Measurements from ENCODE around the gene RASD1.

Gene RASD1

DNA sequence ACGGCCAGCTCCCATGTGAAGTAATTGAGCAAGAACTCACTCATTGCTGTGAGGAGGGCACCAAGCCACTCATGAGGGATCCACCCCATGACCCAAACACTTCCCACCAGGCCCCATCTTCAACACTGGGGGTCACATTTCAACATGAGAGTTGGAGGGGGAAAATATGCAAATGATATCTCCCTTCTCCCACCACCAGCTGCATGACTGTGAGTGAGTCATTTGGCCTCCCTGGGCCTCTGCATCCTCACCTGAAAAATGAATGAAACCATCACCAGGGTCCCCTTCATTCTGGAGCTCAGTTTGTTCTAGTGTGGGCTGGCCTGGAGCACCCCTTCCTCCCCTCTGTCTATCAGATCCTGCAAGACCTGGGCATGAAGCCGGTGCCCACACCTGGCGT, 26.2 kb downstream of the RASD1 start:
- DNase-seq (ENCODE audit: low read depth in 1 of 2, low spot score in 1 of 2) = no peak

DNA sequence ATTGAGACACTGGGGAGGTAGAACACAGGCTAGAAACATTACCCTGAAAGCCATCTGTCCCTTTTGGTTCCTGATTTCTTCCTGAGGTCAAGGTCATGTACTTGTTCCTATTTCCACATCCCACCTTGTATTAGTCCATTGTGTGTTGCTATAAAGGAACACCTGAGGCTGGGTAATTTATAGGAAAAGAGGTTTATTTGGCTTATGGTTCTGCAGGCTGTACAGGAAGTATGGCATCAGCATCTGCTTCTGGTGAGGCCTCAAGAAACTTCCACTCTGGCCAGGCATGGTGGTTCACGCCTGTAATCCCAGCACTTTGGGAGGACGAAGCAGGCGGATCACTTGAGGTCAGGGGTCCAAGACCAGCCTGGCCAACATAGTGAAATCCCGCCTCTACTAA, 26.8 kb downstream of the RASD1 start:
- no peak overlapping the region for H3K4me3 ChIP-seq (replicated peaks; ENCODE audit: insufficient read depth, low read length)
- no peak for TF ChIP-seq GABPA (IDR thresholded peaks at IDR 0.05; ENCODE audit: low read depth)
- TF ChIP-seq POLR2AphosphoS5 (IDR thresholded peaks at IDR 0.05; ENCODE audit: low read depth) = no peak
- TF ChIP-seq, protein P1, sequence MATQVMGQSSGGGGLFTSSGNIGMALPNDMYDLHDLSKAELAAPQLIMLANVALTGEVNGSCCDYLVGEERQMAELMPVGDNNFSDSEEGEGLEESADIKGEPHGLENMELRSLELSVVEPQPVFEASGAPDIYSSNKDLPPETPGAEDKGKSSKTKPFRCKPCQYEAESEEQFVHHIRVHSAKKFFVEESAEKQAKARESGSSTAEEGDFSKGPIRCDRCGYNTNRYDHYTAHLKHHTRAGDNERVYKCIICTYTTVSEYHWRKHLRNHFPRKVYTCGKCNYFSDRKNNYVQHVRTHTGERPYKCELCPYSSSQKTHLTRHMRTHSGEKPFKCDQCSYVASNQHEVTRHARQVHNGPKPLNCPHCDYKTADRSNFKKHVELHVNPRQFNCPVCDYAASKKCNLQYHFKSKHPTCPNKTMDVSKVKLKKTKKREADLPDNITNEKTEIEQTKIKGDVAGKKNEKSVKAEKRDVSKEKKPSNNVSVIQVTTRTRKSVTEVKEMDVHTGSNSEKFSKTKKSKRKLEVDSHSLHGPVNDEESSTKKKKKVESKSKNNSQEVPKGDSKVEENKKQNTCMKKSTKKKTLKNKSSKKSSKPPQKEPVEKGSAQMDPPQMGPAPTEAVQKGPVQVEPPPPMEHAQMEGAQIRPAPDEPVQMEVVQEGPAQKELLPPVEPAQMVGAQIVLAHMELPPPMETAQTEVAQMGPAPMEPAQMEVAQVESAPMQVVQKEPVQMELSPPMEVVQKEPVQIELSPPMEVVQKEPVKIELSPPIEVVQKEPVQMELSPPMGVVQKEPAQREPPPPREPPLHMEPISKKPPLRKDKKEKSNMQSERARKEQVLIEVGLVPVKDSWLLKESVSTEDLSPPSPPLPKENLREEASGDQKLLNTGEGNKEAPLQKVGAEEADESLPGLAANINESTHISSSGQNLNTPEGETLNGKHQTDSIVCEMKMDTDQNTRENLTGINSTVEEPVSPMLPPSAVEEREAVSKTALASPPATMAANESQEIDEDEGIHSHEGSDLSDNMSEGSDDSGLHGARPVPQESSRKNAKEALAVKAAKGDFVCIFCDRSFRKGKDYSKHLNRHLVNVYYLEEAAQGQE (IDR thresholded peaks at IDR 0.05; ENCODE audit: insufficient replicate concordance, low read depth) = no peak
- TF ChIP-seq, protein P2, sequence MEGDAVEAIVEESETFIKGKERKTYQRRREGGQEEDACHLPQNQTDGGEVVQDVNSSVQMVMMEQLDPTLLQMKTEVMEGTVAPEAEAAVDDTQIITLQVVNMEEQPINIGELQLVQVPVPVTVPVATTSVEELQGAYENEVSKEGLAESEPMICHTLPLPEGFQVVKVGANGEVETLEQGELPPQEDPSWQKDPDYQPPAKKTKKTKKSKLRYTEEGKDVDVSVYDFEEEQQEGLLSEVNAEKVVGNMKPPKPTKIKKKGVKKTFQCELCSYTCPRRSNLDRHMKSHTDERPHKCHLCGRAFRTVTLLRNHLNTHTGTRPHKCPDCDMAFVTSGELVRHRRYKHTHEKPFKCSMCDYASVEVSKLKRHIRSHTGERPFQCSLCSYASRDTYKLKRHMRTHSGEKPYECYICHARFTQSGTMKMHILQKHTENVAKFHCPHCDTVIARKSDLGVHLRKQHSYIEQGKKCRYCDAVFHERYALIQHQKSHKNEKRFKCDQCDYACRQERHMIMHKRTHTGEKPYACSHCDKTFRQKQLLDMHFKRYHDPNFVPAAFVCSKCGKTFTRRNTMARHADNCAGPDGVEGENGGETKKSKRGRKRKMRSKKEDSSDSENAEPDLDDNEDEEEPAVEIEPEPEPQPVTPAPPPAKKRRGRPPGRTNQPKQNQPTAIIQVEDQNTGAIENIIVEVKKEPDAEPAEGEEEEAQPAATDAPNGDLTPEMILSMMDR (IDR thresholded peaks at IDR 0.05; ENCODE audit: insufficient read depth, low read length) = no peak
- TF ChIP-seq SPI1 (IDR thresholded peaks at IDR 0.05; ENCODE audit: borderline replicate concordance, low read depth) = no peak

More for the DNA sequence above, 26.2 kb downstream of the RASD1 start:
- TF ChIP-seq SPI1 (IDR thresholded peaks at IDR 0.05; ENCODE audit: borderline replicate concordance, low read depth) (no peak), POLR2AphosphoS5 (IDR thresholded peaks at IDR 0.05; ENCODE audit: low read depth) (no peak), GABPA (IDR thresholded peaks at IDR 0.05; ENCODE audit: low read depth) (no peak)
- TF ChIP-seq, protein P1 (IDR thresholded peaks at IDR 0.05; ENCODE audit: insufficient replicate concordance, low read depth) = no peak
- TF ChIP-seq, protein P2 (IDR thresholded peaks at IDR 0.05; ENCODE audit: insufficient read depth, low read length) = no peak
- Histone ChIP-seq H3K27ac (replicated peaks) (no peak overlapping the region), H3K4me3 (replicated peaks; ENCODE audit: insufficient read depth, low read length) (no peak overlapping the region), H3K27me3 (ENCODE audit: insufficient read depth, poor library complexity, severe bottlenecking) (no peaks in the 10 kb centered on the region)

DNA sequence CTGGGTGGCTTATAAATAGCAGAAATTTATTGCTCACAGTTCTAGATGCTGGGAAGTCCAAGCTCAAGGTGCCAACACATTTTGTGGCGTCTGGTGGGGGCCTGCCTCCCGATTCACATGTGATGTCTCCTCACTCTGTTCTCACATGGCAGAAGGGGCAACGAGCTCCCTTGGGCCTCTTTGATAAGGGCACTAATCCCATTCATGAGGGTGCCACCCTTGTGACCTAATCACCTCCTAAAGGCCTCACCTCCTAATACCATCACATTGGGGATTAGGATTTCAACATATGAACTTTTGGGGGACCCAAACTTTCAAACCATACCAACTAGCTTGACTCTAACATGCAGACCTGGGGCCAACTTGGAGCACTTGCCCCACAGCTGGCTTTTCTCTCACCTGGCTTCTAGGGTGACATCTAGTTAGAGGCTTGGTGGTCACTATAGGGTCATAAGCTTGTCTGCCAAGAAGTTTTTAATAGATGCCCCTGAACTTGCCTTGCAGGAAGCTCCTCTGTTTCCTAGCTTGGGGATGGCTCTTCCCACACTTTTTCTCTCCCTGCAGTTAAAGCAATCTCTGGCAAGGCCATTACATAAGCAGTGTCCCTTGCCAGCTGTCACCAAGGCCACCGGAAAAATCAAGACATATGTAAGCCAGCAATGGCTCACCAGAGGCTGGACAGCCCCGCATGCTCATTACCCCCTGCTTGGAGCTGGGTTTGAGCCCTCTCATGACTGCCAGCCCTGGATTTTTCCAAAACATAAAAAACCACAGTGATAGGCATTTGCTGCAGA, 27.8 kb downstream of the RASD1 start:
- DNase-seq (ENCODE audit: low read depth in 1 of 2, low spot score in 1 of 2) = no peak
- H3K27me3 ChIP-seq (ENCODE audit: insufficient read depth, poor library complexity, severe bottlenecking) = no peaks in the 10 kb centered on the region
- no peak overlapping the region for H3K4me3 ChIP-seq (replicated peaks; ENCODE audit: insufficient read depth, low read length)
- TF ChIP-seq SPI1 (IDR thresholded peaks at IDR 0.05; ENCODE audit: borderline replicate concordance, low read depth) = no peak
- TF ChIP-seq POLR2AphosphoS5 (IDR thresholded peaks at IDR 0.05; ENCODE audit: low read depth) = no peak
- no peak for TF ChIP-seq GABPA (IDR thresholded peaks at IDR 0.05; ENCODE audit: low read depth)
- TF ChIP-seq, protein P1 (IDR thresholded peaks at IDR 0.05; ENCODE audit: insufficient replicate concordance, low read depth) = no peak
- TF ChIP-seq, protein P2 (IDR thresholded peaks at IDR 0.05; ENCODE audit: insufficient read depth, low read length) = no peak
- no peak overlapping the region for H3K27ac ChIP-seq (replicated peaks)

More for the DNA sequence above, 26.8 kb downstream of the RASD1 start:
- Histone ChIP-seq H3K27me3 (ENCODE audit: insufficient read depth, poor library complexity, severe bottlenecking) (no peaks in the 10 kb centered on the region), H3K27ac (replicated peaks) (no peak overlapping the region)
- DNase-seq (ENCODE audit: low read depth in 1 of 2, low spot score in 1 of 2) = no peak

All from HL-60 (cell line).